Esophagus squamous epithelium (tissue), 4 donors: ENCODE results near the gene MEI1.

Experiments
- POLR2A ChIP-seq, 4 donors: fragments of 450-650 bp; IDR thresholded peaks; one replicate each; pipeline ENCODE4 v1.6.1; 2017; ENCODE audit warnings: antibody characterized with exemption in 4 of 4, mild to moderate bottlenecking in 4 of 4, moderate library complexity in 3 of 4
- TF ChIP-seq, protein P1 (sequence below), 6 experiments: fragments of 450-650 bp in 4 of 6; fragments of 200-600 bp in 2 of 6; sonication (generic) in 2 of 6; IDR thresholded peaks; one replicate each; pipeline ENCODE4 v1.5.1; 2016 to 2019; ENCODE audit warnings: antibody characterized with exemption in 6 of 6, mild to moderate bottlenecking in 4 of 6, moderate library complexity in 4 of 6

DNA sequence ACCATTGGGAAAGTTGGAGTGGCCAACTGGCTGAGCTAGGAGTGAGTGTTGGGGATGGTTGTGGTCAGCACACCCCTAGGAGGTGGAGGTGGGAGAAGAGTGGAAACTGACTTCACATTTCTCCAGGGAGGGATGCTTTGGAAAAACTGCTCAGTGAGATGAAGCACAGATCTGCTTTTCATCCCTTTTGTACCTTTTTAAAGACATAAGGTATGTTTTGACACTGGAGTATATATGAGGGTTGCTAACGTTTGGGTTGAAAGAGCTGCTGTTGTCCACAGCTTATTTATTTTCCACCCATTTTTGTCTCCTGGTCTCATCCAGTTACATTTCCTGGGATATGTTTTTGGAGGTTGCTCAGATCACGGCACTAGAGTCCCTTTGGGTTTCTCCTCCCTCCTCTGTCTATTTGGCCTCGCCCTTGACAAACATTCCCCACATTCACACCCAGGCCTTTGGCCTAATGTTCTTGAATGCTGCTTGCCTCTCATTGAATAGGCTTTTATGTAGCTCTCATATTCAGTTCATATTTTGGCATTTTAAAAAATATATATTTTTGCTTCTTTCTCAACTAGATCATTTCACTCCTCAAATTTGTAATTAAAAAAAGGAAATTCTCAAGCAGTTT is 141.9 kb downstream of the MEI1 start:
- TF ChIP-seq, protein P1, sequence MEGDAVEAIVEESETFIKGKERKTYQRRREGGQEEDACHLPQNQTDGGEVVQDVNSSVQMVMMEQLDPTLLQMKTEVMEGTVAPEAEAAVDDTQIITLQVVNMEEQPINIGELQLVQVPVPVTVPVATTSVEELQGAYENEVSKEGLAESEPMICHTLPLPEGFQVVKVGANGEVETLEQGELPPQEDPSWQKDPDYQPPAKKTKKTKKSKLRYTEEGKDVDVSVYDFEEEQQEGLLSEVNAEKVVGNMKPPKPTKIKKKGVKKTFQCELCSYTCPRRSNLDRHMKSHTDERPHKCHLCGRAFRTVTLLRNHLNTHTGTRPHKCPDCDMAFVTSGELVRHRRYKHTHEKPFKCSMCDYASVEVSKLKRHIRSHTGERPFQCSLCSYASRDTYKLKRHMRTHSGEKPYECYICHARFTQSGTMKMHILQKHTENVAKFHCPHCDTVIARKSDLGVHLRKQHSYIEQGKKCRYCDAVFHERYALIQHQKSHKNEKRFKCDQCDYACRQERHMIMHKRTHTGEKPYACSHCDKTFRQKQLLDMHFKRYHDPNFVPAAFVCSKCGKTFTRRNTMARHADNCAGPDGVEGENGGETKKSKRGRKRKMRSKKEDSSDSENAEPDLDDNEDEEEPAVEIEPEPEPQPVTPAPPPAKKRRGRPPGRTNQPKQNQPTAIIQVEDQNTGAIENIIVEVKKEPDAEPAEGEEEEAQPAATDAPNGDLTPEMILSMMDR (IDR thresholded peaks at IDR 0.05), result no peak
- no peak for TF ChIP-seq POLR2A (IDR thresholded peaks at IDR 0.05)
